Stimulated activated CD8-positive, alpha-beta memory T cell treated with anti-CD3 and anti-CD28 coated beads, Interleukin-12 subunit alpha, Interleukin-12 subunit beta, amount 100 ng/mL, for 24 hours (primary cell): Measurements from ENCODE around the gene RUFY3.
"Not testable (repeated sequence)": the region's sequence is repeated elsewhere in the genome, so short reads cannot be mapped to it uniquely, and the experiment has no call there.

Experiments
- DNase-seq: peaks from one replicate; pipeline ENCODE4 v3.0.0-alpha.2; 2020; ENCODE audit errors: extremely low read depth

Gene RUFY3

DNA sequence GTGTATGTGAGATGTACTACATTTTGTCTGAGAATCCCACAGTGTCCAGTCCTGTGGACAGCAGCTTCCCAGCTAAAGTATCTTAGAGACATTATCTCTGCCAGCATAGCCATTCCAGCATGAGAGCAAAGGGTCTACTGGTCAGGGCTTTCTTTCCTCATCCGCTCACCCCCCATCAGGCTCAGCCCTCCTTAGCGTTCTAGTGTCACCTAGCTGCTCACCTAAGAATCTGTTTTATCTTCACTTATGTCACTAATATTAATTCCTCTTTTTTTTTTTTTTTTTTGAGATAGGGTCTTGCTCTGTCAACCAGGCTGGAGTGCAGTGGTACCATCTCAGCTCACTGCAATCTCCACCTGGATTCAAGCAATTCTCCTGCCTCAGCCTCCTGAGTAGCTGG, 15.6 kb downstream of the RUFY3 start:
- DNase-seq: no peak

DNA sequence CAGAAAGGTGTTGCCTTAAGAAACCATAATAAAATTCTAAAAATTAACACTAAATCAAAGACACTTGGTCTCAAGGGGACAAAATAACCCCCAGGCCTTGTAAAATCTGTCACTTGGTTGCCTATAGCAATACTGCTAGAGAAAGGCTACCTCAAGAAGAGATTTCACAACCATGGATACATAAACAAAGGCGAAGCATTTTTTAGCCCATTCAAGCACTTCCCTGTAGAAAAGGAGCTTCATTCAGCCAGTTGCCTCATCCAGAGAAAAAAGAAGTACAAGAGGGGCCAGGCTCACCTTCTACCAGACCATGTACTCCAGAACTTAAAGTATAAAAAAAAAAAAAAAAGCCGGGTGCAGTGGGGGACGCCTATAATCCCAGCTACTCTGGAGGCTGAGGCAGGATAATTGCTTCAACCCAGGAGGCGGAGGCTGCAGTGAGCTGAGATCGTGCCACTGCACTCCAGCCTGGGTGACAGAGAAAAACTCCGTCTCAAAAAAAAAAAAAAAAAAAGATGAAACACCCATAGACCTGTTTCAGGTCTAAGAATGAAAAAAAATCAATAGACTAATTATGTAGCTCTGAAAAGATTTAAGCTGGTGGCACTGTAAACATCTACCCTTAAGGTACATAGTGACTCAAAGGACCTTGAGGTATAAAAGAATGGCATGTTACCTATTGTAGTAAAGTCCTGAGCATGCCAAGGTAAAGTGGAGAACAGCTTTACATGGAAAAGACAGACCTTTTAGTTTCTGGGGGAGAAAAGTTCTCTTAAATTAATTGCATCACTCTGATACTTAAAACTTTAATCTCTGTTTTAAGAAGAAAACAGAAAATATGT, 18.0 kb downstream of the RUFY3 start:
- no peak for DNase-seq

DNA sequence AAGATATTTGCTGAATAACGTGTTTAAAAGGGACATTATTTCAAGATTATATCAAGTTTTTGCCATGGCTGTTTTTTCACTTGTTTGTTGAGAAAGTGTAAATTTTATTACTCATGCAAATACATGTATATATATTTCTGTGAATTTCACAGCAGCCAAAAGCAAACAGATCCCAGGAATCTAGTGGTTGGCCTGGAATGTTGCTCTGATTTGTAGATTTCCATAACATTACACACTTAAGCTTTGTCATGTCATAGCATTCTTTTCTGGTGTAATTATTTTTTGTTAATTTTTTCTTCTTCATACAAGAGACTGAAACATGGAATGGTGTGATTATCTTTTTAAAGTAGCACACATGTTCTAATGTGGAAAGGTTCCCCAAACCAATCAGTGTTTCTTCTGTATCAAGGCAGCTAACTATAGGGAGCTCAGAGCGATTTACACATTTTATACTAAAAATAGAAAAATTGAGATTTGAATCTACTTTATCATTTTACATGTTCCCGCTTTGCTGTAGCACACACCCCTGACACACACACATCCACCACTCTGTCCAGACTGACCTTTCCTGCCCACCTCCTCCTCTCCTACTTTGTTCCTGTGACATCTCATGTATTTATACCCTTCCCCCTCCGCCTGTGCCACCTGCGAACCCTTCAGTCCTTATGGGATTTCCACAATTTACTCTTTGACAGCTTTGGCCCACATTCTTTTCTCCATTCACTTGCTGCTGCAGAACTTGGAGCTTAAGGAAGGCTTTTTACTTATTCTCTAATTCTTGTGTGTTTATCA, 20.3 kb downstream of the RUFY3 start:
- DNase-seq: no peak

DNA sequence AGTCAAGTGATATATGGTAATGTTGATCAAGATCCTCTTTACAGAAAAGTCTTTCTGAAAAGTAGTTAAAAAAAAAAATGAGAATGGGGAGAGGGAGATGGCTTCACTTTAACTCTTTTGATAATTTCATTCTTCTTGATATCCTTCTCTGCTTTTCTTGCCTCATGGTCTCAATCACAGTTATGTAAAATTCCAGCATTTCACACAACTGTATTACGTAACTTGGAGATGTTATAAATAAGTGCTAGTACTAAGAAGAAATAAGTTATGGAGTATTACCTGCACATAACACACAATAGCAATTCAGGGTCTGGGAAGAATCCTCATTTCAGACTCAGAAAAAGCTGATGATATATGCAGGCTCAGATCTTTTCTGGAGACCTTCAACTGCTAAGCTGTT, 22.0 kb downstream of the RUFY3 start:
- no peak for DNase-seq

DNA sequence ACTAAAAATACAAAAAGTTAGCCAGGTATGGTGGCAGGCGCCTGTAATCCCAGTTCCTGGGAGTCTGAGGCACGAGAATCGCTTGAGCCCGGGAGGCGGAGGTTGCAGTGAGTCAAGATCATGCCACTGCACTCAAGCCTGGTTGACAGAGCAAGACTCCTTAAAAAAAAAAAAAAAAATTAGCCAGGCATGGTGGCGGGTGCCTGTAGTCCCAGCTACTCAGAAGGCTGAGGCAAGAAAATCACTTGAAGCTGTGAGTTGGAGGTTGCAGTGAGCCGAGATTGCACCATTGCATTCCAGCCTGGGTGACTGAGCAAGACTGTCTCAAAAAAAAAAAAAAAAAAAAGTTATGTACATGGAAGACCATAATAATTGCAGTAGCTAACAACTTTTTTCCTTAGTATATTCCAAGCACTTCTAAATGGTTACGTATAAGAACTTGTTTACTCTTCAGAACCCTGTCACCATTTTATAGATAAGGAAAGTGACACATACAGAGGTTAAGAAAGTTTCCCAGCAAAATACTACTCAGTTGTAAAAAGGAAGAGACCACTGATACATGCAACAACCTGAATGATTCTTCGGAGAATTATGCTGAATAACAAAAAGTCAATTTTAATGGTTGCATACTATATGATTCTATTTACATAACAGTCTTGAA, 24.5 kb downstream of the RUFY3 start:
- no peak for DNase-seq

DNA sequence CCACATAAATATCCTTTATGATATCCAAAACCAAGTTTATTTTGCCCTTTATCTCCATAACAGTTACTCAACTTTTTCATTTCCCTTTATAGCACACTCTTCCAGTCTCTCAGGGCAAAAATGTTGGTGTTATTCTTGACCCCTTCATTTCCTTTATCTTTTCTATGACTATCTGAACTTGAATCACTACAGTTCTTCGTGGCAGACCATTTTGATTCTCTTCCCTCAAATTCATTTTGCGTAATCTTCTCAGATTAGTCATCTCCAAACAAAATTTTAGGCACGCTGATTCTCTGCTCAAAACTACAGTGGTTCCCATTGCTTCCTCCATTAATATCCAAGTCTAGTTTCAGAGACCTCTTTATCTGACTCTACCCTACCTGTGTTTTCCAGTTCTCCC, 26.1 kb downstream of the RUFY3 start:
- DNase-seq: no peak

DNA sequence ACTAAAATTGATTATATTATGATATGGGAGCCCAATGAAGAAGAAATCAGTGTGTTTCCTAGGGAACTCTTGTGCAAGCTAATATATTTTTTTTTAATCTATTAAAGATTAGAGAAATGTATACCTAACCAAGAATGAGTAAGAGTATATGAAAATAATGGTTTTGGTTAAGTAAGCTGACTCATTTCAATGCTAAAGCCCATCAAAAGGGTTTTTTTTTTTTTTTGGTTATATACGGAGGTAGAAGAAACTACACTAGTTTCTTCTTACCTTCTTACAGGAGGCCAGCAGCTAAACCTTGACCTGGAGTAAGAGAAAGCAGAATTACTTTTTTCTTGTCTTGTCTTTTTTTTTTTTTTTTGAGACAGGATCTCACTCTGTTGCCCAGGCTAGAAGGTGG, 27.5 kb downstream of the RUFY3 start:
- no peak for DNase-seq

DNA sequence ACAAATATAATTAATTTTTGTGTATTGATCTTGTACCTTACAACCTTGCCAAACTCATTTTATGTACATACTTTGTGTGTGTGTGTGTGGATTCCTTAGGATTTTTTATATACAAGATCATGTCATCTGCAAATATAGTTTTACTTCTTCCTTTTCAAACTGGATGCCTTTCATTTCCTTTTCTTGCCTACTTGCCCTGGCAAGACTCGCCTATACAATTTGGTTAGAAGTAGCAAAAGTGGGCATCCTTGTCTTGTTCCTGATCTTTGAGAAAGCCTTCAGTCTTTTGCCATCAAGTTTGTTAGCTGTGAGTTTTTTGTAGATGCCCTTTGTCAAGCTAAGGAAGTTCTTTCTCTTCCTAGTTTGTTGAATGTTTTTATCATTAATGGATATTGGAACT, 30.5 kb downstream of the RUFY3 start:
- DNase-seq: no peak

DNA sequence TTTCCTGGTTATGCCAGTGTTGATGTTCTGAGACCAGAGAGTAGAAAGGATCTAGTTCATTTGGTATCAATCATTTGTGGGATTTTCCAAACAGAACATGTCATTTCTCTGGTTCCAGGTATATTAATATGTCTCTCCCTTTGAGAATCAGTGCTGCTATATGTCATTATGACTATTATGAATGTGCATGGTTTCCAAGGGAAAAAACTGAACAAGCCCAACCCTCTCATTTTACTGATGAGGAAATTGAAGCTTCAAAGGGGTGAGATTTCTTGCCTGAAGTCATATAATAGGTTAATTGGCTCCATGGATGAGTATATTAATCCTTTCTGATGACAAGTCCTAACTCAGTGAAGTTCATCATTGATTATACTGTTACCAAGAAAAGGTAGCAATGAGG, 31.9 kb downstream of the RUFY3 start:
- no peak for DNase-seq

DNA sequence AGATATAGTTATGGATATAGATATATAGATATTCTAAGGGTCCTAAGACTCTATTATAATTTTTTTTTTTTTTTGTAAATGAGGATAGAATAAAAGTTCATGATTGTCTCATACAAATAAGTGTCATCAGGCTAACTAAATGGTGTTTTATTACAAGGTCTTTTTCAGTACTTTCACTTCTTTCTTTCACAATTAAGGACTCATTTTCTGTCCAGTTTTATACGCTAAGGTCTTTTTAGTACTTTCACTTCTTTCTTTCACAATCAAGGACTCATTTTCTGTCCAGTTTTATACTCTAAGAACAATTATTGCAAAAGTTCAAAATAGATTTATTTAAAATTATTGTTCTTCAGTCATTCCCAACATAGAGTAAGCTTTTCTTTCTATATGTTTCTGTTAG, 32.7 kb downstream of the RUFY3 start:
- no peak for DNase-seq

DNA sequence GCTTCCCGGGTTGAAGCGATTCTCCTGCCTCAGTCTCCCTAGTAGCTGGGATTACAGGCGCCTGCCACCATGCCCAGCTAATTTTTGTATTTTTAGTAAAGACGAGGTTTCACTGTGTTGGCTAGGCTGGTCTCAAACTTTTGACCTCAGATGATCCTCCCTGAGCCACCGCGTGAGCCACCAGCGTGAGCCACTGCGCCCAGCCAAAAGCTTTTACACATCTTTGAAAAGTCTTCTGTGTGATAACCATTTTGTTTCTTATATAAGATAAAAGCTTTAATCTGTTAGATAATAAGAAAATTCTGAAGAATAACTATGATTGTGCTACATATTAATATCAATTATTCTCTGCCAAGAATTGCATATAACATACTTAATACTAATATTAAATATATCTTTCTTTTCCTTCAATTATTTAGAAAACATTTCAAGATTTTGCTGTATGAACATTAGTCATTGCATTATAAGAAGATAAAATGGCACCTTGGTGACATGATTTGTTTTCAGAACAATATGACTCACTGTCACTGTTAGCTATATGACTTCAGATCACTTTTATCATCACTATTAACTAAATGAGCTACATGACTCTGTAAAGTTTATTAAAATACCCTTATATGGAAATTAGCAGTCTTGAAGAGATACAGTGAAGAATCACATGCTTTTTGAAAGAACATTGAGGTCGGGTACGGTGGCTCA, 33.4 kb downstream of the RUFY3 start:
- DNase-seq: no peak

DNA sequence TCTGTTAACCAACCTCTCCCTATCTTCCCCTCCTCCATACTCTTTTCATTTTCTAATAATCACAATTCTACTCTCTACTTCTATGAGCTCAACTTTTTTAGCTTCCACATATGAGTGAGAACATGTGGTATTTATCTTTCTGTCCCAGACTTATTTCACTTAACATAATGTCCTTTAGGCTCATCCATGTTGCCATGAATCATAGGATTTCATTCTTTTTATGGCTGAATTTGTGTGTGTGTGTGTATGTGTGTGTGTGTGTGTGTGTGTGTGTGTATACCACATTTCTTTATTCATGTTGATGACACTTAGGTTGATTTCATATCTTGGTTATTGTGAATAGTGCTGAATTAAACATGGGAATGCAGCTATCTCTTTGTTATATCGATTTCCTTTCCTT, 37.4 kb downstream of the RUFY3 start:
- no peak for DNase-seq

DNA sequence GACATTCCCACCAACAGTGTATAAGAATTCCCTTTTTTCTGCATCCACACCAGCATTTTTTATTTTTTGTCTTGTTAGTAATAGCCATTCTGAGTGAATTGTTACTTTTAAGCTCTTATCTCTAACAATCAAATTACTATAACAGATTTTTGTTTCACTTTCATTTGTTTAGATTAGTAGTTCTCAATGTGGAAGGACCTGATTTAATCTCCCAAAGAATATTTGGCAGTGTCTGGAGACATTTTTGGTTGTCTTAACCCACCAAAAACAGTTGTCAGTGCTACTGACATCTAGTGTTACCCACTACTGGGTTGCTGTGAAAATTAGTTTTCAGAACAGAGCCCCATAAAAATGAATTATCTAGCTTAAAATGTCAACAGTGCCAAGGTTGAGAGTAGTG, 37.9 kb downstream of the RUFY3 start:
- no peak for DNase-seq

DNA sequence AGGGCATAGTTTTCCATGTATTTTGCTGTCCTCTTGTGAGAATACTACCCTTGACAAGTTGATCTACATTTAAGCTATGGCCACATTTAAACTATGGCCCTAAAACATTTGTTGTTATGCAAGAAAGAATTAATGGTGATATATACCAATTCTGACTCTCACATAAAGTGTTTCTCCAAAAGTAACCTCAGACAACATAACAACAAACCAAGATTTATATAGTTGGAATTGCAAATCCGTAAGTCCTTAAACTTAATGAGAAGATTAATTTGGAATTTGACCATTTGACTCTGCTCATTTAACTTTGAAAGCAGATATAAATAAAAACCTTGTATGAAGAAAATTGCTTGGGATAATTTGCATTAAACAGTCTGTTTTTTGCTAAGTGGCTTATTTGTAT, 38.9 kb downstream of the RUFY3 start:
- no peak for DNase-seq

DNA sequence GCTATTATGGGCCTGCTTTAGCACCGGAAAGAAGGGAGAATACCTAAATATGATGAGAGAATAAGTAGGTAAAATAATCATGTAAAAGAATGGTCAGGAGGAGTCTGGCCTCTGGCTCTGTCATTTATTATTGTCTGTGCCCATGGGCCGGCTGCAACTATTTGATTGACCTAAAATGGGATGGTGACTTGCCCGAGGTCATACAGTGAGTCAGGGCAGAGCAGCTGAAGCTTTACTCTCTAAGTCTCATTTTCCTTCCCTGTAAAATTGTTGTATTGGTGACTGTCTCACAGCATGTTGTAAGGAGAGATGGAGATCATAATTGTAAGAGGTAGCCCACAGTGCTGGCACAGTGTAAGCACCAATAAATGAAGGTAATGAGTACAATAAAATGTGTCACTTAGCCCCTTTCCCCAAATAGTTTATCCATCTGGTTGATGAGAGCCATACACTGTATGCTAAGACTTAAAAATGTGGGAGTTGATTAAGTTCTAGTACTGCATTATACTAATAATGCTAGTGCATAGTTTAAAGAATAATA, 39.6 kb downstream of the RUFY3 start:
- no peak for DNase-seq

DNA sequence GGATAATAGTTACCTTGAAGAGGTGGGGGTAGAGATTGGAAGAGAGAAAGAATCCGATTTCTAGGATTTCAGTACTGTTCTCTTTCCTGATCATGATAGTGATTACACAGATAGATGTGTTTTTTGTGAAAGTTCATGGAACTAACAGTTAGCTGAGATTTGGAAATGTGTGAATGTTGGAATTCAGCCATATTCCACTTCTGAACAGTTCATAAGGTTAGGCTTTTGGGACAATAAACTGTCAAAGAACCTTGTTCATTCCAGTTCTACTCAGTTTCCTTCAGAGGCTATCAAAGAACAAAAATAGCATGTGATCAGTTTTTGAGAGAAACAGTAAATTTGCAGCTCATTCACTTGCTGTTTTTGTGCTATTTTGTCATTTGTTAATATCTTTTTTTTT, 43.6 kb downstream of the RUFY3 start:
- no peak for DNase-seq

DNA sequence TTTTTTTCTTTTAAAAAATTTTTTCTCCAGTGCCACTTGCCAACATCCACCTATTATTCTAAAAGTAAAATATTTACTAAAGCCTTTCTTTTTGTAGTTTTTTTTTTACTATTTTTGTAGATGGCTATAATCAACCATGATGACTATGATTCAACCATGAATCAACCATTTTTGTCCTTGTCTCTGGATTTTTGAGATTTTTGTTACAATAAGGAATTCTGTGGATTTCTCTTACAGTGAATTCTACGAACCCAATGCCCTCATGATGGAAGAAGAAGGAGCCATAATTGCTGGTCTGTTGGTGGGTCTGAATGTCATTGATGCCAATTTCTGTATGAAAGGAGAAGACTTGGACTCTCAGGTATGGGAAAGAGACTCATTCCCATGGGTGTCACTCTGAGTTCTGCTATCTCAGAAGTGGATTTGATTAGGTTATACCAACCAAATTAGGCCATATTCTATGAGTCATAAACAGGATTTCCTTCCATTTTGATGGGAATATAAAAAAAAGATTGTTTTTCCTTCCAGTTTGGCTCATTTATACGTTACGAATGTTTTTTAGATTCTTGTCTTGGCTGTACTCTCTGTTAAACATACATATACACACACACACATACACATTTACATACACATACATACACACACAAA, 46.7 kb downstream of the RUFY3 start:
- DNase-seq: no peak

DNA sequence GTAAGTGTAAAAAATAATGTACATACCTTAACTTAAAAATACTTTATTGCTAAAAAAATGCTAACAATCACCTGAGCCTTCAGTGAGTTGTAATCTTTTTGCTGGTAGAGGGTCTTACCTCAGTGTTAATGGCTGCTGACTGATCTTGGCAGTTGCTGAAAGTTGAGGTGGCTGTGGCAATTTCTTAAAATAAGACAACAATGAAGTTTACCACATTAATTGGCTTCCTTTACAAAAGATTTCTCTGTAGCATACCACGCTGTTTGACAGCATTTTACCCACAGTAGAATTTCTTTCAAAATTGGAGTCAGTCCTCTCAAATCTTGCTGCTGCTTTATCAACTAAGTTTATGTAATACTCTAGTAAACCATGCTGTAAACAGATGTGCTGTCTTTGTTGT, 47.6 kb downstream of the RUFY3 start:
- DNase-seq: not testable (repeated sequence)

DNA sequence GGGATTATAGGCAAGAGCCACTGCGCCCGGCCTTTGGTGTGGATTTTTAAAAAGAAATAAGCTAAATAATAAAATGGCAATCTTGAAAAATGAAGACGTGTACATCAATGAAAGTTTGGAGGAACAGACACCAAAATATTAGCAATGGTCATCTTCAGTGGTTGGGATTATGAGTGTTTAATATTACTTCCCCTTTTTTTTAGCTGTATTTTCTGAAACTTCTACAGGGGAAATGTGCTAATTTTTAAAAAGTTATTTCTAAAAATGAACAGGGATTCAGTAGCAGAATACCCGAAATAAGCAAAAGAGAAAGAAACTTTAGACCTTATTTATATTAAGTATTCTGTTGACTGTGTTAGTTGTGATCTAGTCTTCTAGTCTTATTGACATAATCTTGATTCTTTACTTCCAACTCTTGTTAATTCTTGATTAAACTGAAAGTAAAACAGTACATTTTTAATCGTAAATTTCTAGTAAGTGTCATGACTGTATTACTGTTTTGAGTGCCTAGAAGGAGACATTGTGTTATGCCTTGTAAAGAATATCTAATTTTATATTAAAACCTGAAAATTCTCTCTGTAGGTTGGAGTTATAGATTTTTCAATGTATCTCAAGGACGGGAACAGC, 51.3 kb downstream of the RUFY3 start:
- no peak for DNase-seq

DNA sequence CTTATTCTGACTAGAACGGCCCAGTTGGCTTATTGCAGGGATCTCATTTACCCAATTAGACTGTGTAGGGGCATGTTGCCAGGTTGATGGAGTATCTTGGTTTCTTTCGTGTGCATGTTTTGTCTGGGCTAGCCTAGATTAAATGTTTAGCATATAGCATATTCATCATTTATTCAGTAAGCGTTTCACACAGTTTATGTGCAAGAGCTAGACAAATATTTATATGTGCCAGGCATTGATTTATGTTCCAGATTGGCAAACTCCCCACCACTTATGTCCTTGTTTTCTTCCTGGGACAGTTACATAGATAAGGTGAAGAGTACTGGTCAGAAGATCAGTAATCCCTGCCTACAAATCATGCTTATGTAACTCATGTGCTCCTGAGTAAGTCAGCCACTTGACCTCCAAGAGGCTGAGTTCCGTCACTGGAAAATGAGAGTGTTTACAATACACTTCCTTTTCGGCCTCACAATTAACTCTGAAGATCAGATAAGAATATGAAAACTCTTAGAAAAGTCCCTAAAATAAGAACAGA, 57.2 kb downstream of the RUFY3 start:
- DNase-seq: no peak

DNA sequence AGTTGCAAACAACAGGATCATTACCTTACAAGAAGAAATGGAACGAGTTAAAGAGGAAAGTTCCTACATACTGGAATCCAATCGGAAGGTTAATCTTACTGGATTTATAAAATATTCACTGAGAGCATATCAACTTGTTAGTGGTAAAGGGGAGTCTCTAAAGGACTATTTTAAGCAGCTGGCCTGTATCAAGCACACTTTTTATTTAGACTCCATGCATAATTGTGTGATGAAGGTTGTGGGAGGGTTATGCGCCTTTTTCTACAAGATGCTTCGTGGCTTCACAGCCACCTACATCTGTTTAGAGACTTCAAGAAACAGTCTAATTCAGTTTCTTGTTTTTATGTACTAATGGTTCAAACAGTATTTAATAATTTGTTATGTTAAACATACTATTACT, 61.3 kb downstream of the RUFY3 start:
- no peak for DNase-seq
